ENCODE measurements around the gene UBE2L6. TPM values are rescaled to one million over a fixed set of nuclear protein-coding genes. Genes with fewer than 3 reads are reported as not detected.

Gene UBE2L6
- total and polyA plus RNA-seq, 2 of the 4 experiments (the other 2 are of a cell fraction): 37.5 to 46.7 TPM

DNA sequence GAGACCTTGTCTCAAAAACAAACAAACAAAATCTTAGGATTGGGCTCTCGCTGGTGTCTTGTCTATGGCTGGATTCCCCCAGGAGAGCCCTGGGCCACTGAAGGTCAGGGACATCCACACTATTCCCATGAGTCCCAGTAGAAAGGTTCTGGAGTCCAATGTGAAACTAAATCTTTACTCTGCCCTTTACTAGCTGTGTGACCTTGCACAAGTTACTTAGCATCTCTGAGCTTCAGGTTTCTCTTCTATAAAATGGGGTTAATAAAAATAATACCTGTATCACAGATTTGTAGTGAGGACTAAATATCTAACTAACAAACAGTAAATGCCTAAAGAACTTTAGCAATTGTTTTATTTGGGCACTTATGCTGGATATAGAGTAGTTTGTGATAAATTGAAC lies 61.0 kb downstream of the UBE2L6 start:
- no peaks in the 10 kb centered on the region for H3K27me3 ChIP-seq (ENCODE audit: control insufficient read depth, insufficient read depth, low read length)
- no peak overlapping the region for H3K9ac ChIP-seq (ENCODE audit: low read depth, low read length)
- WGBS, 2 experiments (ENCODE audit: extremely low coverage in 2 of 2, insufficient read length in 1 of 2): no CpG with 5 or more reads among the region's 1 CpG
- H4K20me1 ChIP-seq (ENCODE audit: insufficient read depth, low read length): no peaks in the 10 kb centered on the region; the same call in 1 of the 2 replicates
- H4K91ac ChIP-seq (ENCODE audit: insufficient read depth, low read depth, low read length): no peak overlapping the region
- dilution Hi-C loops (cut with HindIII; ENCODE audit: low sequenced_read_pairs, unreplicated experiment) (no loop called here), in situ Hi-C loops (cut with MboI; ENCODE audit: low sequenced_read_pairs) (loop anchor here (25.0 kb wide), 1 partner anchor 669 kb away; no protein-coding TSS in a partner anchor), intact Hi-C loops (cut with micrococcal nuclease) (no loop called here)
- no peak overlapping the region for H2AFZ ChIP-seq (replicated peaks; ENCODE audit: low read length, poor library complexity)
- no peaks in the 10 kb centered on the region for H3K9me3 ChIP-seq (ENCODE audit: control insufficient read depth, insufficient read depth, low read length)
- no peak overlapping the region for H2AK5ac ChIP-seq (ENCODE audit: low read depth, low read length)
- no peak overlapping the region for H2AK9ac ChIP-seq (replicated peaks; ENCODE audit: low read depth, low read length, poor library complexity)
- DNase-seq: no peak
- H3K36me3 ChIP-seq (ENCODE audit: control insufficient read depth, insufficient read depth, low read length): peaks cover 14% of the 10 kb centered on the region
- no peak overlapping the region for H3K23ac ChIP-seq (ENCODE audit: low read depth, low read length)
- H2BK15ac ChIP-seq (ENCODE audit: low read depth, low read length): no peak overlapping the region
- H3K9me1 ChIP-seq (ENCODE audit: insufficient read depth, low read length): peaks cover 3% of the 10 kb centered on the region; the same call in 1 of the 2 replicates
- CTCF ChIA-PET: interaction anchor here (1.3 to 3.1 kb wide), 2 partner anchors 13 kb away, joined by 3 to 12 read pairs; no protein-coding TSS in a partner anchor
- H3K4me2 ChIP-seq (ENCODE audit: low read depth, low read length): no peak overlapping the region
- no peak overlapping the region for H4K5ac ChIP-seq (ENCODE audit: low read depth, low read length)
- no peak overlapping the region for H3K4ac ChIP-seq (ENCODE audit: low read depth, low read length)
- H3K14ac ChIP-seq (replicated peaks; ENCODE audit: low read depth, low read length): no peak overlapping the region
- peaks cover under 1 to 22% of the 10 kb centered on the region in 2 experiments; a peak in 3 of 4 replicates for H3K79me1 ChIP-seq (ENCODE audit: low read depth in 1 of 2, low read length in 2 of 2)
- peaks cover 6% of the 10 kb centered on the region; the same call in 1 of the 2 replicates for H3K4me1 ChIP-seq (ENCODE audit: control insufficient read depth, insufficient read depth, low read length)
- no peak overlapping the region for H2BK20ac ChIP-seq (ENCODE audit: low read depth, low read length)
- H2BK120ac ChIP-seq (ENCODE audit: low read depth, low read length): no peak overlapping the region
- TF ChIP-seq CTCF (conservative IDR thresholded peaks at IDR 0.05; ENCODE audit: low read depth, low read length) (no peak), MXI1 (IDR thresholded peaks at IDR 0.05; ENCODE audit: borderline replicate concordance, low read depth, low read length) (no peak), RFX5 (IDR thresholded peaks at IDR 0.05; ENCODE audit: low read depth, low read length) (no peak), RCOR1 (IDR thresholded peaks at IDR 0.05; ENCODE audit: insufficient replicate concordance, low read length) (no peak), CEBPB (IDR thresholded peaks at IDR 0.05; ENCODE audit: low read depth, low read length) (no peak), CHD1 (IDR thresholded peaks at IDR 0.05; ENCODE audit: low read depth, low read length) (no peak)
- TF ChIP-seq, protein P1, sequence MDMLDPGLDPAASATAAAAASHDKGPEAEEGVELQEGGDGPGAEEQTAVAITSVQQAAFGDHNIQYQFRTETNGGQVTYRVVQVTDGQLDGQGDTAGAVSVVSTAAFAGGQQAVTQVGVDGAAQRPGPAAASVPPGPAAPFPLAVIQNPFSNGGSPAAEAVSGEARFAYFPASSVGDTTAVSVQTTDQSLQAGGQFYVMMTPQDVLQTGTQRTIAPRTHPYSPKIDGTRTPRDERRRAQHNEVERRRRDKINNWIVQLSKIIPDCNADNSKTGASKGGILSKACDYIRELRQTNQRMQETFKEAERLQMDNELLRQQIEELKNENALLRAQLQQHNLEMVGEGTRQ (IDR thresholded peaks at IDR 0.05; ENCODE audit: low read depth, low read length): no peak
- TF ChIP-seq, protein P2, sequence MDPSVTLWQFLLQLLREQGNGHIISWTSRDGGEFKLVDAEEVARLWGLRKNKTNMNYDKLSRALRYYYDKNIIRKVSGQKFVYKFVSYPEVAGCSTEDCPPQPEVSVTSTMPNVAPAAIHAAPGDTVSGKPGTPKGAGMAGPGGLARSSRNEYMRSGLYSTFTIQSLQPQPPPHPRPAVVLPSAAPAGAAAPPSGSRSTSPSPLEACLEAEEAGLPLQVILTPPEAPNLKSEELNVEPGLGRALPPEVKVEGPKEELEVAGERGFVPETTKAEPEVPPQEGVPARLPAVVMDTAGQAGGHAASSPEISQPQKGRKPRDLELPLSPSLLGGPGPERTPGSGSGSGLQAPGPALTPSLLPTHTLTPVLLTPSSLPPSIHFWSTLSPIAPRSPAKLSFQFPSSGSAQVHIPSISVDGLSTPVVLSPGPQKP (IDR thresholded peaks at IDR 0.05; ENCODE audit: borderline replicate concordance, low read depth, low read length): no peak
- H2BK5ac ChIP-seq (ENCODE audit: low read depth, low read length, poor library complexity, severe bottlenecking): no peak overlapping the region
- H3K4me3 ChIP-seq (ENCODE audit: insufficient read depth, low read depth, low read length): no peak overlapping the region
- POLR2A ChIA-PET (ENCODE audit: unreplicated experiment): no interaction called here
- H3K18ac ChIP-seq (ENCODE audit: low read depth, low read length): no peak overlapping the region
- H4K8ac ChIP-seq (ENCODE audit: low read depth in 2 of 2, low read length in 2 of 2): no peak overlapping the region
- no peak overlapping the region for H3K27ac ChIP-seq (ENCODE audit: insufficient read depth, low read length)
- no peak for ATAC-seq (ENCODE audit: low read depth)
- no TSS peak for BruUV-seq (replicated peaks)
- no peak overlapping the region for H3K56ac ChIP-seq (ENCODE audit: extremely low read depth, insufficient read depth, low read length)

Measured in IMR-90 (cell line).